ENCODE data around the gene FAM83F.

The FAM83F gene

DNA sequence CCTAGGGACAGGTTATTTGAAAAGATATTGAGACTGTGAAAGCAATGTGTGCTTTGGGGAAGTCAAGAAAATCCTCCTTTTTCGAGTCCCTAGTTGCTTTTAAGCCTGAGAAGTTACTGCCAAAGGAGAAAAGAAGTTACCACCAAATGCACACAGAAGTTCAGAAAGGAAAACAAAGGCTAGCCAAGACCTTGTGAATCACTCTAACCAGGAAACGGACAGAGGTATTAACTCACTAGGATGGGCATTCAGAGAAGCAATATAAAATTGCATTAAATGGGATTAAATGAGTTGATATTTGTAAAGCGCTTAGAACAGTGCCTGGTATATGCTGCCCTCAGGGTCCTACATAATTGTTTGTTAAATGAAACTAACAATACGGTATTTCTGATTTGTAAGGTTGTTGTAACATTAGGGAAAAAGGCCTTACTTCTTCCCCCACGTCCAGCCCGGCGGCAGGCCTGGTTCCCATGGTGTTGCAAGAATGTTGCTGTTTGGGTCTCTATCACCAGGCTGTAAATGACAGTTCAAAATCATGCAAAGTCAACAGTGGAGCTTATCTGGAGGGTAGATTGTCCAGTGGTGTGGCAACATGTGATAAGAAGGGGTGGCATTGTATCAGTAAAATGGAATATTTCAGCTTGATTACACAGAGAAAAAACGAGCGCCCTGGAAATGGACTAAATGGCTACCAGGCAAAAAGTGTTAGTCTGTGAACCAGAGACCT lies 27.5 kb upstream of the FAM83F start:
- H3K4me3 ChIP-seq (ENCODE audit: low read depth, low read length): no peak overlapping the region
- H3K9ac ChIP-seq (ENCODE audit: low read depth, low read length): no peak overlapping the region
- peaks cover 4% of the 10 kb centered on the region; the same call in 1 of the 2 replicates for H3K4me1 ChIP-seq (ENCODE audit: control insufficient read depth, insufficient read depth, low read length)
- H3K36me3 ChIP-seq (ENCODE audit: control insufficient read depth, insufficient read depth, low read length): no peaks in the 10 kb centered on the region
- no peak overlapping the region for H3K27ac ChIP-seq (ENCODE audit: low read depth, low read length)
- no peaks in the 10 kb centered on the region for H3K9me3 ChIP-seq (ENCODE audit: control insufficient read depth, insufficient read depth, low read length)
- H3K27me3 ChIP-seq (ENCODE audit: control insufficient read depth, insufficient read depth, low read length): no peaks in the 10 kb centered on the region

DNA sequence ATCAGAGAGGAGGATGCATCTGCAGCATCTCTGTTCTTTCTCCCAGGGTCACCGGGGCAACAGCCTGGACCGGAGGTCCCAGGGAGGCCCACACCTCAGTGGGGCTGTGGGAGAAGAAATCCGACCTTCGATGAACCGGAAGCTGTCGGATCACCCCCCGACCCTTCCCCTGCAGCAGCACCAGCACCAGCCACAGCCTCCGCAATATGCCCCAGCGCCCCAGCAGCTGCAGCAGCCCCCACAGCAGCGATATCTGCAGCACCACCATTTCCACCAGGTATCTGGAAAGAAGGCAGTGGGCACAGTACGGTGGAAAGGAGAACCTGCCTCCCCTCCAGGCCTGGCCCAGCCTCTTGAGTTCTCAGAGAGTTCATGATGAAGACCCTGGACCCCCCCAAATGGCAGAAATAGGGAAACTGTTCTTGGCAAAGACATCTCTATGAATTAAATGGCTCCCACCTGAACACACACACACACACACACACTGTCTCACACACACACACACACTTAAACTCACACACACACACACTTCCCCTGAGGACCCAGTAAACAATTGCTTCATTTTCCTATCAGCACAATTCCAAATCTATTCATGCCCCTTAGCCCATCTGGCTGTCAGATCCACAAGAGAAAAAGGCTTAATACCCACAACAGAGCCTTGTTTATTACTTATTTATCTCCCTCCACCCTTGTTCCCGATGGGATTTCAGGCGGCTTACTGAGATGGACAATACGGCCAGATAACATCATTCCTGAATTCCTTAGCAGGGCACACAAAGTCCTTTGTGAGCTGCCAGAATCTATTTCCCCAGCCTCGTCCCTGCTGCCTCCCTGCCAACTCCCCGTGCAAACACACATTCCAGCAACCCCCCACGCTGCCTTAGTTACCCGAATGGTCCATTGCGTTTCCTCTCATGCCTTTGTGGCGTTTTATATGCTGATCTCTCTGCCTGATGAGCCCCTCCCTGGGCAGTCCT lies 26.5 kb upstream of the FAM83F start:
- Histone ChIP-seq H3K9ac (ENCODE audit: low read depth, low read length) (no peak overlapping the region), H3K27ac (ENCODE audit: low read depth, low read length) (no peak overlapping the region), H3K9me3 (ENCODE audit: control insufficient read depth, insufficient read depth, low read length) (no peaks in the 10 kb centered on the region), H3K27me3 (ENCODE audit: control insufficient read depth, insufficient read depth, low read length) (no peaks in the 10 kb centered on the region), H3K36me3 (ENCODE audit: control insufficient read depth, insufficient read depth, low read length) (no peaks in the 10 kb centered on the region), H3K4me1 (ENCODE audit: control insufficient read depth, insufficient read depth, low read length) (peaks cover 4% of the 10 kb centered on the region; the same call in 1 of the 2 replicates), H3K4me3 (ENCODE audit: low read depth, low read length) (no peak overlapping the region)

DNA sequence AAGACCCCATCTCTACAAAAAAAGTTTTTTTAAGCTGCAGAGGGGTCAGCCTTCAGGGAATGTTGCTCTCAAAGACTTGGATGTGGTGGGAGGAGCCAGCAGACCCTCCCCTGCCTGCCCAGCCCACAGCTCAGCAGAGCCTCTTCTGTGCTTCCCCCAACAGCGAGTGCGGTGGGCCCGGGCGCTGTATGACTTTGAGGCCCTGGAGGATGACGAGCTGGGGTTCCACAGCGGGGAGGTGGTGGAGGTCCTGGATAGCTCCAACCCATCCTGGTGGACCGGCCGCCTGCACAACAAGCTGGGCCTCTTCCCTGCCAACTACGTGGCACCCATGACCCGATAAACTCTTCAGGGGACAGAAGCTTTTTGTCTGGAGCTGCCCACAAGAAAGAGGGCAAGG lies 24.0 kb upstream of the FAM83F start:
- Histone ChIP-seq H3K9me3 (ENCODE audit: control insufficient read depth, insufficient read depth, low read length) (no peaks in the 10 kb centered on the region), H3K4me3 (ENCODE audit: low read depth, low read length) (no peak overlapping the region), H3K27ac (ENCODE audit: low read depth, low read length) (no peak overlapping the region), H3K27me3 (ENCODE audit: control insufficient read depth, insufficient read depth, low read length) (no peaks in the 10 kb centered on the region), H3K4me1 (ENCODE audit: control insufficient read depth, insufficient read depth, low read length) (peaks cover 4% of the 10 kb centered on the region; the same call in 1 of the 2 replicates), H3K9ac (ENCODE audit: low read depth, low read length) (no peak overlapping the region), H3K36me3 (ENCODE audit: control insufficient read depth, insufficient read depth, low read length) (no peaks in the 10 kb centered on the region)

DNA sequence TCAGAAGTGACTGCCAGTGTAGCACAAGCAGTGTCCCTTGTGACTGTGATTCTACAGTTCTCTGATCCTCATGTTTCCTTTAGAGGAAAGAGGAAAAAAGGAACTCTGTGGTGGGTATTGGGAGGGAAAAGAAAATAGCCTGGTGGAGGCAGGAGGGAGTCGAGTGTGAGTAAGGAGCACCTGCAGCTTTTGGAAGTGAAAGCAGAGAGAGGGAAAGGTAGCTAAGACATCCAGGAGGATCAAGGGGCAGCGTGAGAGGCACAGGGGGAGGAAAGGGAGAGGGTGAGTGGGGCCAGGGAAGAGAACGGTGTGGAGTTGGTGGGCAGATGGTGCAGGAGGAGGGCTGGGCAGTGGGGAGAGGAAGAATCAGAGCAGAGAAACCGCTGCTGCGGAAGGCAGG lies 22.1 kb upstream of the FAM83F start:
- Histone ChIP-seq H3K9ac (ENCODE audit: low read depth, low read length) (no peak overlapping the region), H3K4me1 (ENCODE audit: control insufficient read depth, insufficient read depth, low read length) (peaks cover 4% of the 10 kb centered on the region; the same call in 1 of the 2 replicates), H3K27me3 (ENCODE audit: control insufficient read depth, insufficient read depth, low read length) (0 out of 2 replicates have a peak, but pooled peaks cover 3% of the 10 kb centered on the region), H3K36me3 (ENCODE audit: control insufficient read depth, insufficient read depth, low read length) (no peaks in the 10 kb centered on the region), H3K4me3 (ENCODE audit: low read depth, low read length) (no peak overlapping the region), H3K27ac (ENCODE audit: low read depth, low read length) (no peak overlapping the region), H3K9me3 (ENCODE audit: control insufficient read depth, insufficient read depth, low read length) (no peaks in the 10 kb centered on the region)

DNA sequence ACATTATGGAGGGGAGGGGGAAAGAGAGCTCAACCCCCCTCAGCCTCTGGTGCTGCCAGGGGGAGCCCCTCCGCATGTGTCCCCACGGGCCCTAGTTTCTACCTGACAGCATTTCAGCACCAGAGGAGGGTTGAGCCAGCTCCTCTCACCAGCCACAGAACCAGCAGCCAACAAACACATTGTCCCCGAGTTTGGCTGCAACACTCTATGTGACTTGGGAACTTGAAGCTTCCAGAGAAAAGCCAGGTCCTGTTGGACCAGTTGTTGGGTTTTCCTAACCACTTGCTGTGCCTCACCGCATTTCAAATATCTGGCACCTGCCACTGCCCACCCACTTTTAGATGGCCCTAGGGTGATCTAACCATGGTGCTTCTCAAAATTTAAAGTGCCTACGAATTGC lies 21.1 kb upstream of the FAM83F start:
- no peak overlapping the region for H3K9ac ChIP-seq (ENCODE audit: low read depth, low read length)
- no peak overlapping the region for H3K27ac ChIP-seq (ENCODE audit: low read depth, low read length)
- no peaks in the 10 kb centered on the region for H3K36me3 ChIP-seq (ENCODE audit: control insufficient read depth, insufficient read depth, low read length)
- H3K4me1 ChIP-seq (ENCODE audit: control insufficient read depth, insufficient read depth, low read length): peaks cover 4% of the 10 kb centered on the region; the same call in 1 of the 2 replicates
- no peak overlapping the region for H3K4me3 ChIP-seq (ENCODE audit: low read depth, low read length)
- H3K27me3 ChIP-seq (ENCODE audit: control insufficient read depth, insufficient read depth, low read length): 0 out of 2 replicates have a peak, but pooled peaks cover 3% of the 10 kb centered on the region
- no peaks in the 10 kb centered on the region for H3K9me3 ChIP-seq (ENCODE audit: control insufficient read depth, insufficient read depth, low read length)

DNA sequence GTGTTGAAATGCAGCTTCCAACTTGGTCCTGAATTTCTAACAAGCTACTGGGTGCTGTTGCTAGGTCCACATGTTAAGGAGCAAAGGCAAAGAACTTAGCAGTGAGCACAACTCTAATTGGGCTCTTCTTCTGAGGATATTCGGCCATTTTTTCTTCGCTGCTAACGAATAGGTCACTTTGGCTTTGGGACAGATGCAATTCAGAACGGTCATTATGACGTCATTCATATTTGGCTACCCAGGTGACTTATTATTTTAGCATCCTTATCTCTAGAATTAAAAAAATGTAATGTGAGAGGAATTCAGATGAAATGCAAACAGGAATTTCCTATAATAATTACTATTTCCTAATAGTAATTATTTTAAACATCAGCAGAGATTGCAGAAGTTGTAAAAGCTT lies 20.7 kb upstream of the FAM83F start:
- Histone ChIP-seq H3K4me3 (ENCODE audit: low read depth, low read length) (no peak overlapping the region), H3K27ac (ENCODE audit: low read depth, low read length) (no peak overlapping the region), H3K36me3 (ENCODE audit: control insufficient read depth, insufficient read depth, low read length) (no peaks in the 10 kb centered on the region), H3K27me3 (ENCODE audit: control insufficient read depth, insufficient read depth, low read length) (0 out of 2 replicates have a peak, but pooled peaks cover 3% of the 10 kb centered on the region), H3K4me1 (ENCODE audit: control insufficient read depth, insufficient read depth, low read length) (peaks cover under 1% of the 10 kb centered on the region; the same call in 1 of the 2 replicates), H3K9me3 (ENCODE audit: control insufficient read depth, insufficient read depth, low read length) (no peaks in the 10 kb centered on the region), H3K9ac (ENCODE audit: low read depth, low read length) (no peak overlapping the region)

DNA sequence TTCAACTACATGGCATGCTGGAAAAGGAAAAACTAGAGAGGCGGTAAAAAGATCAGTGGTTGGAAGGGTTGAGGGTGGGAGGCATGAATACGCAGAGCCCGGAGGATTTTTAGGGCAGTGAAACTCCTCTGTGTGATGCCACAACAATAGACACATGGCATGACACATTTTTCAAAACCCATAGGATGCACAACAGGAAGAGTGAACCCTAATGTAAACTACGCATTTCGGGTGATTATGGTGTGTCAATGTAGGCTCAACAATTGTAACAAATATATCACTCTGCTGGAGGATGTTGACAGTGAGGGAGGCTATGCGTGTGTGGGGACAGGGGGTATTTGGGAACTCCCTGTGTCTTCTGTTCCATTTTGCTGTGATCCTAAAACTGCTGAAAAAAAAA lies 15.7 kb upstream of the FAM83F start:
- Histone ChIP-seq H3K9ac (ENCODE audit: low read depth, low read length) (no peak overlapping the region), H3K36me3 (ENCODE audit: control insufficient read depth, insufficient read depth, low read length) (no peaks in the 10 kb centered on the region), H3K4me3 (ENCODE audit: low read depth, low read length) (no peak overlapping the region), H3K4me1 (ENCODE audit: control insufficient read depth, insufficient read depth, low read length) (no peaks in the 10 kb centered on the region), H3K27ac (ENCODE audit: low read depth, low read length) (no peak overlapping the region), H3K9me3 (ENCODE audit: control insufficient read depth, insufficient read depth, low read length) (no peaks in the 10 kb centered on the region), H3K27me3 (ENCODE audit: control insufficient read depth, insufficient read depth, low read length) (0 out of 2 replicates have a peak, but pooled peaks cover 3% of the 10 kb centered on the region)

DNA sequence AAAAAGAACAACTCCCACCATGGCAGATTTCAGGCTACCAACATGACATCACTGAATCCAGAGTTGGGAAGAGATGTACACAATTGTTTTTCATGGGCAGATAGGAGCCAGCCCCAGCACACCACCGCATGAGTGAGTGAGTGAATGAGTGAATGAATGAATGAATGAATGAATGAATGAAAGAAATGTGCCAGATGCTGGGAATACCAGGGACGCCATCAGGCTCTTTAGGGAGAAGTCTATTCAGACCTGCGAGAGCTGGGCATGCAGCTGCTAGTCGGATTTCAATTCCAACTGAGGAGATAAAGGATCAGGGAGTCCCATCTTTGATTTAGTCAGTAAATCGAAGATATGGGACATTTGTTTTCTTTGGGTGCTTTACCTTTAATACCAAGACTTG lies 15.3 kb upstream of the FAM83F start:
- Histone ChIP-seq H3K27me3 (ENCODE audit: control insufficient read depth, insufficient read depth, low read length) (0 out of 2 replicates have a peak, but pooled peaks cover 3% of the 10 kb centered on the region), H3K4me3 (ENCODE audit: low read depth, low read length) (no peak overlapping the region), H3K9ac (ENCODE audit: low read depth, low read length) (no peak overlapping the region), H3K36me3 (ENCODE audit: control insufficient read depth, insufficient read depth, low read length) (no peaks in the 10 kb centered on the region), H3K4me1 (ENCODE audit: control insufficient read depth, insufficient read depth, low read length) (no peaks in the 10 kb centered on the region), H3K27ac (ENCODE audit: low read depth, low read length) (no peak overlapping the region), H3K9me3 (ENCODE audit: control insufficient read depth, insufficient read depth, low read length) (no peaks in the 10 kb centered on the region)

DNA sequence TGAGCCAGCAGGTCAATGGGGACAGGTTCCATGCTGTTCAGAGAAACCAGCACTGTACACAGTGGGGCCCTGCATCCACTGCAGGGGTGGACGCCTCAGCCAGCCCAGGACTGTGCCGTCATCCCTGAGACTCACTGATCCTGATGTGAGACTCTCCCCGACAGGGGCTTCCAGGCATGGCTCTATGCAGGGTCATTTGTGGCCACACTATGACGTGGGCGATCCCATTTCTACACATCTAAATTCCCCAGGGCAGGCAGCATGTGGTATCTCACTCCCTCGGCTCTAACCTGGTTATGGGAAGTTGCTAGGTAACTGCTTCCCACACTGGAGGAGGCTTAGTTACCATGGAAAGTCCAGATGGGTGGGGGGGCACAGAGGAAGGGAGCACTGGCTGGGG lies 14.2 kb upstream of the FAM83F start:
- no peak overlapping the region for H3K27ac ChIP-seq (ENCODE audit: low read depth, low read length)
- H3K4me1 ChIP-seq (ENCODE audit: control insufficient read depth, insufficient read depth, low read length): no peaks in the 10 kb centered on the region
- 0 out of 2 replicates have a peak, but pooled peaks cover 3% of the 10 kb centered on the region for H3K27me3 ChIP-seq (ENCODE audit: control insufficient read depth, insufficient read depth, low read length)
- no peak overlapping the region for H3K4me3 ChIP-seq (ENCODE audit: low read depth, low read length)
- no peaks in the 10 kb centered on the region for H3K36me3 ChIP-seq (ENCODE audit: control insufficient read depth, insufficient read depth, low read length)
- H3K9ac ChIP-seq (ENCODE audit: low read depth, low read length): no peak overlapping the region
- no peaks in the 10 kb centered on the region for H3K9me3 ChIP-seq (ENCODE audit: control insufficient read depth, insufficient read depth, low read length)

DNA sequence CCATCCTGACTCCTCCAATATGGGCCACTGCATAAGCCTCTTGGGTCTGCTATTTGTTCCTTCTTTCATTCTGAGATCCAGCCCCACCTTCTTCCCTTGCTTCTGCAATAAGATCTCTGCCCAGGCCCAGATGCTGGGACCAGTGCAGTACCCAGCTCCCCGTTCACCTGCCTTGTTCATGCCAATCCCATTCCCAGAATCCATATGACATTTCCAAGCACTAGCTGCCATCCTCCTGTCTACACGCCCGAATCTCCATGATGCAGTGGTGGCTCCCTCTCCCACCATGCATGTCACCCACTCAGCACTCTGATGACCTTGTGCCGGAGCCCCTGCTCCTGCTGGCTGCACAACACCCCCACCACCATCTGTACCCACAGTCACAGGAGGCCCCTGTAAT lies 11.4 kb upstream of the FAM83F start:
- Histone ChIP-seq H3K27ac (ENCODE audit: low read depth, low read length) (no peak overlapping the region), H3K9me3 (ENCODE audit: control insufficient read depth, insufficient read depth, low read length) (no peaks in the 10 kb centered on the region), H3K27me3 (ENCODE audit: control insufficient read depth, insufficient read depth, low read length) (no peaks in the 10 kb centered on the region), H3K36me3 (ENCODE audit: control insufficient read depth, insufficient read depth, low read length) (no peaks in the 10 kb centered on the region), H3K9ac (ENCODE audit: low read depth, low read length) (no peak overlapping the region), H3K4me1 (ENCODE audit: control insufficient read depth, insufficient read depth, low read length) (no peaks in the 10 kb centered on the region), H3K4me3 (ENCODE audit: low read depth, low read length) (no peak overlapping the region)

DNA sequence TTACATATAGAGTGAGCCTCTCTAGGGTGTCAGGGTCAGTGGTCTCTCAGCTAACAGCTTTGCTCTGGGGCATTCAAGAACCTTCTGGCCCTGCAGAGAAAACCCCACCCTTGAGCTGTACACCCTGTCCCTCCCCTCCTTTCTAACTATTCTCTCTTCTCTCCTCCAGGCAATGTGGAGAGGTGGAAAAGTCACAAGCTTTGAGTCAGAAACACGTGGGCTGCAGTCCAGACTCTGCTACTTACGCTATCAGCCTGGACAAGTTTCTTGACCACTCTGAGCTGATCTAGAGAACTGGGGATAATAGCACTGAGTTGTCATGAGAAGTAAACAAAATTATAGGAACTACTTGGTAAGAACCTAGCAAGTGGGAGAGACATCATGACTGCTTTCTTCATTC lies 10.7 kb upstream of the FAM83F start:
- H3K4me3 ChIP-seq (ENCODE audit: low read depth, low read length): no peak overlapping the region
- H3K9ac ChIP-seq (ENCODE audit: low read depth, low read length): no peak overlapping the region
- no peak overlapping the region for H3K27ac ChIP-seq (ENCODE audit: low read depth, low read length)
- H3K4me1 ChIP-seq (ENCODE audit: control insufficient read depth, insufficient read depth, low read length): no peaks in the 10 kb centered on the region
- H3K27me3 ChIP-seq (ENCODE audit: control insufficient read depth, insufficient read depth, low read length): peaks cover 5% of the 10 kb centered on the region
- no peaks in the 10 kb centered on the region for H3K36me3 ChIP-seq (ENCODE audit: control insufficient read depth, insufficient read depth, low read length)
- no peaks in the 10 kb centered on the region for H3K9me3 ChIP-seq (ENCODE audit: control insufficient read depth, insufficient read depth, low read length)
